Ovary (tissue), 3 donors: ENCODE data around the gene PRR5.

Experiments used
- CTCF ChIP-seq, 3 donors: fragments of 450-650 bp in 2 of 3; fragments of 200-600 bp in 1 of 3; IDR thresholded peaks; one replicate each; pipeline versions ENCODE4 v1.5.1 to v1.8.0; 2016 to 2022; ENCODE audit warnings: antibody characterized with exemption in 3 of 3, mild to moderate bottlenecking in 1 of 3
- EP300 ChIP-seq: sonication (generic); formaldehyde crosslinking; IDR thresholded peaks from one replicate; pipeline ENCODE4 v1.6.1; 2017; ENCODE audit warnings: antibody characterized with exemption
- POLR2A ChIP-seq: fragments of 450-650 bp; IDR thresholded peaks from one replicate; pipeline ENCODE4 v1.6.1; 2017; ENCODE audit warnings: antibody characterized with exemption, mild to moderate bottlenecking, moderate library complexity
- donor health status: DM: no; HTN: no; CAD: no.

GRCh38 chr22:44738347-44738715, 36.3 kb downstream of the PRR5 start:
- no peak for TF ChIP-seq POLR2A
- TF ChIP-seq CTCF (IDR thresholded peaks at IDR 0.05), result no peak
- TF ChIP-seq EP300, result no peak
